ENCODE data around the gene NDUFS2. TPM values are rescaled to one million over a fixed set of nuclear protein-coding genes. Genes with fewer than 3 reads are reported as not detected.
A peak's percentile ranks its signal among the peaks of the same experiment; 100 is the strongest.

The NDUFS2 gene
- polyA plus RNA-seq, 1 experiment = 129 TPM

- CTCF ChIA-PET = interaction anchor here (0.5 to 2.9 kb wide), 10 partner anchors 10 to 40 kb away, joined by 3 to 18 read pairs (median 4); partner anchors contain the start of genes B4GALT3 and TOMM40L
- TF ChIP-seq CTCF (IDR thresholded peaks at IDR 0.05; ENCODE audit: insufficient read depth, low read depth, low read length) = no peak
- peak; percentile 71 for DNase-seq (ENCODE audit: low read depth)
- POLR2A ChIA-PET = interaction anchor here (0.6 kb wide), 2 partner anchors 79 to 142 kb away, joined by 3 to 6 read pairs; partner anchors contain the start of genes NIT1 and PFDN2
- Histone ChIP-seq H3K4me3 (ENCODE audit: low read depth, low read length) (peak overlapping the region; percentile 40), H3K36me3 (ENCODE audit: control insufficient read depth, insufficient read depth, low read length) (peaks cover 8% of the 10 kb centered on the region), H3K27me3 (ENCODE audit: control insufficient read depth, insufficient read depth, low read length) (no peaks in the 10 kb centered on the region)
Observed at GRCh38 chr1:161196521-161197451, 5.4 kb upstream of the NDUFS2 start.

GRCh38 chr1:161197560-161198193, 4.5 kb upstream of the NDUFS2 start:
- peak overlapping the region; percentile 40 for H3K4me3 ChIP-seq (ENCODE audit: low read depth, low read length)
- CTCF ChIA-PET = interaction anchor here (0.6 to 2.9 kb wide), 10 partner anchors 9 to 32 kb away, joined by 3 to 18 read pairs (median 3); partner anchors contain the start of genes B4GALT3, PPOX and TOMM40L
- TF ChIP-seq CTCF (IDR thresholded peaks at IDR 0.05; ENCODE audit: insufficient read depth, low read depth, low read length) = no peak
- POLR2A ChIA-PET = no interaction called here
- no peaks in the 10 kb centered on the region for H3K27me3 ChIP-seq (ENCODE audit: control insufficient read depth, insufficient read depth, low read length)
- no peak for DNase-seq (ENCODE audit: low read depth)
- peaks cover 5% of the 10 kb centered on the region for H3K36me3 ChIP-seq (ENCODE audit: control insufficient read depth, insufficient read depth, low read length)

GRCh38 chr1:161198194-161198896, 3.8 kb upstream of the NDUFS2 start:
- peaks cover 4% of the 10 kb centered on the region for H3K36me3 ChIP-seq (ENCODE audit: control insufficient read depth, insufficient read depth, low read length)
- peak overlapping the region; percentile 40 for H3K4me3 ChIP-seq (ENCODE audit: low read depth, low read length)
- ChIA-PET CTCF (interaction anchor here (0.6 to 2.9 kb wide), 5 partner anchors 12 to 184 kb away, joined by 3 to 18 read pairs (median 6); partner anchors contain the start of genes PPOX and TOMM40L), POLR2A (no interaction called here)
- no peak for DNase-seq (ENCODE audit: low read depth)
- H3K27me3 ChIP-seq (ENCODE audit: control insufficient read depth, insufficient read depth, low read length) = no peaks in the 10 kb centered on the region
- peak; percentile 26; the same call in 1 of the 2 replicates for TF ChIP-seq CTCF (IDR thresholded peaks at IDR 0.05; ENCODE audit: insufficient read depth, low read depth, low read length)

GRCh38 chr1:161198897-161199431, 3.2 kb upstream of the NDUFS2 start, which contains the start of gene ADAMTS4:
Gene ADAMTS4, minus strand, starts transcription at chr1:161199054. Its CDS starts 427 bp downstream, at chr1:161198627.
- CTCF ChIA-PET = interaction anchor here (1.3 to 2.9 kb wide), 3 partner anchors 12 to 183 kb away, joined by 6 to 18 read pairs (median 10); partner anchors contain the start of gene TOMM40L
- H3K36me3 ChIP-seq (ENCODE audit: control insufficient read depth, insufficient read depth, low read length) = peaks cover 6% of the 10 kb centered on the region
- no peak for TF ChIP-seq CTCF (IDR thresholded peaks at IDR 0.05; ENCODE audit: insufficient read depth, low read depth, low read length)
- POLR2A ChIA-PET = no interaction called here
- no peak for DNase-seq (ENCODE audit: low read depth)
- H3K4me3 ChIP-seq (ENCODE audit: low read depth, low read length) = peak within 1 kb of the TSS; percentile 40
- H3K27me3 ChIP-seq (ENCODE audit: control insufficient read depth, insufficient read depth, low read length) = no peaks in the 10 kb centered on the region
